HFFc6 (cell line): ENCODE results near the gene SOHLH2. TPM values are rescaled to one million over a fixed set of nuclear protein-coding genes. Genes with fewer than 3 reads are reported as not detected.

Experiments used
- DNase-seq: peaks from one replicate; pipeline ENCODE4 v3.0.0-alpha.2; 2018
- H3K27ac Mint-ChIP-seq: 2 replicates; pipeline ENCODE4 v1.8.0; 2020; ENCODE audit warnings: mild to moderate bottlenecking, mixed read lengths
- H3K27me3 Mint-ChIP-seq: 2 replicates; pipeline ENCODE4 v1.8.0; 2021; ENCODE audit warnings: mild to moderate bottlenecking, moderate library complexity, mixed read lengths; ENCODE audit not compliant: insufficient read depth
- H3K36me3 Mint-ChIP-seq: 2 replicates; pipeline ENCODE4 v1.8.0; 2021; ENCODE audit warnings: low read depth, mixed read lengths
- H3K4me1 Mint-ChIP-seq: 2 replicates; pipeline ENCODE4 v1.8.0; 2020; ENCODE audit warnings: low read depth, mixed read lengths
- H3K4me3 Mint-ChIP-seq: 2 replicates; pipeline ENCODE4 v1.8.0; 2020; ENCODE audit warnings: mild to moderate bottlenecking, moderate library complexity, mixed read lengths
- H3K9me3 Mint-ChIP-seq: 2 replicates; pipeline ENCODE4 v1.8.0; 2020; ENCODE audit warnings: mild to moderate bottlenecking, mixed read lengths
- total RNA-seq, 6 experiments: library from RNA; stranded (reverse); fragmentation: NEBNext Ultra II Directional; extraction: Animal tissue kit (Norgen Biotek cat#: 25700); gene quantifications; 2 replicates in 1 of 6; 3 replicates in 5 of 6; pipeline ENCODE4 v1.2.3, GENCODE V29; 2021
- TF ChIP-seq, protein P1 (sequence below): fragments of 200-600 bp; sonication (generic); IDR thresholded peaks from 2 replicates; pipeline ENCODE4 v1.5.0; 2021; ENCODE audit warnings: antibody characterized with exemption, mild to moderate bottlenecking

Gene SOHLH2
- total RNA-seq, 6 experiments from 2014 or later = 0.18 to 0.43 (median 0.29) TPM; not detected in 1

DNA sequence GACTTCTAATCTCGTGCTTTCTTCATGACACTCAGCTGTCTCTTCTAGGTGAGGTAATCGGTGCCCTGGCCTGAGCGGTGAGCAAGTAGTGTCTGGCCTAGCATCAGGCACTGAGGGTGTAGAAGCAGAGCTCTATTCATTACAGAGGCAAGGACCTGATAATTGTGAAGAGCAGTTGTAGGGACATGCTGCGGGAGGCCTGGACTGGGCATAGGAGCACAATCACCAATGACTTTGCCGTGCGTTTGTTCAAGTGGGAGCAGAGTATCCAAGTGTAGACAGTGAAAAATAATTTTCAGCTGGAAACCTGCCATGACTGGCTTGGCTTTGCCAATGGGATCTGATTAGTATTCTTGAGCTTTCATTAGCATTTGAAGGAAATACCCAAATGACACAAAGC is 51.1 kb downstream of the SOHLH2 start:
- H3K27me3 Mint-ChIP-seq = no peaks in the 10 kb centered on the region
- DNase-seq = no peak
- H3K27ac Mint-ChIP-seq = no peak overlapping the region
- H3K36me3 Mint-ChIP-seq = no peaks in the 10 kb centered on the region; the same call in 1 of the 2 replicates
- H3K9me3 Mint-ChIP-seq = peaks cover 34% of the 10 kb centered on the region
- TF ChIP-seq, protein P1, sequence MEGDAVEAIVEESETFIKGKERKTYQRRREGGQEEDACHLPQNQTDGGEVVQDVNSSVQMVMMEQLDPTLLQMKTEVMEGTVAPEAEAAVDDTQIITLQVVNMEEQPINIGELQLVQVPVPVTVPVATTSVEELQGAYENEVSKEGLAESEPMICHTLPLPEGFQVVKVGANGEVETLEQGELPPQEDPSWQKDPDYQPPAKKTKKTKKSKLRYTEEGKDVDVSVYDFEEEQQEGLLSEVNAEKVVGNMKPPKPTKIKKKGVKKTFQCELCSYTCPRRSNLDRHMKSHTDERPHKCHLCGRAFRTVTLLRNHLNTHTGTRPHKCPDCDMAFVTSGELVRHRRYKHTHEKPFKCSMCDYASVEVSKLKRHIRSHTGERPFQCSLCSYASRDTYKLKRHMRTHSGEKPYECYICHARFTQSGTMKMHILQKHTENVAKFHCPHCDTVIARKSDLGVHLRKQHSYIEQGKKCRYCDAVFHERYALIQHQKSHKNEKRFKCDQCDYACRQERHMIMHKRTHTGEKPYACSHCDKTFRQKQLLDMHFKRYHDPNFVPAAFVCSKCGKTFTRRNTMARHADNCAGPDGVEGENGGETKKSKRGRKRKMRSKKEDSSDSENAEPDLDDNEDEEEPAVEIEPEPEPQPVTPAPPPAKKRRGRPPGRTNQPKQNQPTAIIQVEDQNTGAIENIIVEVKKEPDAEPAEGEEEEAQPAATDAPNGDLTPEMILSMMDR = no peak
- no peaks in the 10 kb centered on the region for H3K4me1 Mint-ChIP-seq
- no peak overlapping the region for H3K4me3 Mint-ChIP-seq

DNA sequence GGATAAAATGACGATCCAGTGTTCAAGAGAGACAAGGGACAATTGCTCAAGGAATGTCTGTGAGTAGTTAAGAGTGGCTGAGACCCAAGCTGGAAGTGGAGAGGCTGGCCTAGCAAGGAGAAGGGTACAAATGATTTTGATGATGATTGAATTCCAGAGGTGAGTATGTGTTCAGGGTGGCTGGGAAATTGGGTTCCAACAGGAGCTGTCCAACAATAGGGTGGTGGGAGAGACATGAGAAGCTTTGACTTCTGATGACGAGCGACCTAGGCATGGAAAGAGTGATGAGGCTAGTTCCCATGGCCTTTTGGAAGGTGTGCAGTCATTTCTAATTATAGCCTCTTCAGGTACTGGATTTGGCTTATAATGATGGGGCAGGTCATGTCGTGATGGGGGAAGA is 54.1 kb downstream of the SOHLH2 start:
- DNase-seq = no peak
- Mint-ChIP-seq H3K27ac (no peak overlapping the region), H3K4me3 (no peak overlapping the region), H3K4me1 (no peaks in the 10 kb centered on the region), H3K36me3 (no peaks in the 10 kb centered on the region; the same call in 1 of the 2 replicates), H3K9me3 (peaks cover 39% of the 10 kb centered on the region), H3K27me3 (peaks cover 3% of the 10 kb centered on the region; the same call in 1 of the 2 replicates)
- TF ChIP-seq, protein P1 = no peak

DNA sequence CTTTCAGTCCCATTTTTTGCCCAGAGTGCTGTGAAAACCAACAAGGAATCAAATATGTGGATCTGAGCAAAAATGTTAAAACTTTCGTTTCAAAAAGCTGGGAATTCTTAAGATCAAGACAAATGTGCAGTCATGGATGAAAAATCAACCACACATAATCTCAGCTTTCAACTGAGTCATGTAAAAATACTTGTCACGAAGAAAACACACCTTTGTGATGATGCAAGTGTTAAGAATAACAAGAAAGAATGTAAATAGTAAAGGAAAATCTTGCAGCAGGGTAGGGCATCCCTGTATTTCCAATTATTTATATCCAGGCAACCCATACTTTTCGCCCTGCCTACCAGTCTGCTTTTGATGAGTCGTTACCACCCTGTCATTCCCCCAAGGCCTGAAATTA is 55.7 kb downstream of the SOHLH2 start:
- no peak for DNase-seq
- TF ChIP-seq, protein P1 = no peak
- Mint-ChIP-seq H3K4me1 (no peaks in the 10 kb centered on the region), H3K36me3 (no peaks in the 10 kb centered on the region; the same call in 1 of the 2 replicates), H3K27ac (no peak overlapping the region), H3K9me3 (peaks cover 49% of the 10 kb centered on the region), H3K4me3 (no peak overlapping the region), H3K27me3 (peaks cover 3% of the 10 kb centered on the region; the same call in 1 of the 2 replicates)

DNA sequence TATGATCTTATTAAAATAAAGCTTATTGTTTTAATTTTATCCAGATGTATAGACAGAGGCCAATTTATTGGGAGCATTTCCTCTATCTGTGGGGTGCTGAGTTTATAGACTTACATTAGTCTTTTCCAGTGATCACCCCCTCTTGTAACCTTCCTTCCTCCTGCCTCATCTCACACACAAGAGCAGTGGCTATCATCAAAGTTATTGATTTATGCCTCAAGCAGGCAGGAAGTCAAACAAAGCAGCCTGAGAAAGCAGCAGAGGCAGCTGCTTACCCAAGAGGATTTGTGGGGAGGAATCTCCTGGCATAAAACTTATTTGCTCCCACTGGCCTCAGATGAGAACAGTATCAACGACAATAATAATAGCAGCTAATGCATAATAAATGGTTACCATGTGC is 56.9 kb downstream of the SOHLH2 start:
- Mint-ChIP-seq H3K27ac (no peak overlapping the region), H3K36me3 (no peaks in the 10 kb centered on the region; the same call in 1 of the 2 replicates), H3K4me1 (no peaks in the 10 kb centered on the region), H3K27me3 (peaks cover 3% of the 10 kb centered on the region; the same call in 1 of the 2 replicates), H3K9me3 (peaks cover 57% of the 10 kb centered on the region), H3K4me3 (no peak overlapping the region)
- TF ChIP-seq, protein P1 = no peak
- no peak for DNase-seq

DNA sequence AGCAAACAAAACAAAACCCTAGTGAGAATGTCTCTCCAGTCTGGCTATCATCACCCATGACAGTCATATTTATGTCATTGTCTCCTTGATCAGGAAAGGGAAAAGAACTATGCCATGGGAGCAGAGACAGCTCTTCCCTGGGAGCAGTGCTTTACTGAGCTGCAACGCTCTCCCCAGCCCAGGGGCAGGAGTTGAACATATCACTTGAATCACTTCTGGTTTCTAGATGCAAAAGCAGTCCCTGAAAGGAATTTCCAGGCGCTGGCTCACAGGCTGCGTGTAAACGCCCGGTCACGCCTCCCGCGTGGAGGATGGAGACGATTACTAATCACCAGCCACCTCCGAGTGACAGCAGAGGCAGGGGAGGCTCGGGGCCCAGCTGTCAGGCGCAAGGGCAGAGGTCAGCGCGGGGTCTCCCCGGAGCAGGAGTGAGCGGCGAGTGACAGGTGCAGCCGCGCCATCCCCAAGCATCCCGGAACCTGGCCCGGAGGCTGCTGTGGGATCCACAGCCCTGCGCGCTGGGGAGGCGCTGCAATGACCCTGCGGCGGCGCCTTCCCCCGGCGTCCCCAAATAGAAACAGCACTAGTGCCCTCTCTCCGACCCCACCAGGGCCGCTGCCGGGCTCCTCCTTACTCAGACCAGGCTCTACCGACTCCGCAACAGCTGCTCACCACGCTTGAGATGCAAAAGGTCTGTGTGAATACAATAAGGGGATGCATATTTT is 59.6 kb downstream of the SOHLH2 start:
- peaks cover 53% of the 10 kb centered on the region for H3K9me3 Mint-ChIP-seq
- no peaks in the 10 kb centered on the region; the same call in 1 of the 2 replicates for H3K36me3 Mint-ChIP-seq
- H3K4me1 Mint-ChIP-seq = no peaks in the 10 kb centered on the region
- H3K27ac Mint-ChIP-seq = no peak overlapping the region
- peaks cover 3% of the 10 kb centered on the region; the same call in 1 of the 2 replicates for H3K27me3 Mint-ChIP-seq
- TF ChIP-seq, protein P1 = no peak
- H3K4me3 Mint-ChIP-seq = no peak overlapping the region
- DNase-seq = no peak
